SK-N-MC (cell line): ENCODE data around the gene ALOX12B.

Experiments
- EZH2 ChIP-seq: fragments of 200-600 bp; sonication (generic); IDR thresholded peaks from one replicate; pipeline ENCODE4 v1.6.1; 2017; ENCODE audit warnings: antibody characterized with exemption
- POLR2AphosphoS5 ChIP-seq: IDR thresholded peaks from 2 replicates; pipeline ENCODE4 v1.6.1; 2012; ENCODE audit warnings: mild to moderate bottlenecking, low read depth, low read length, borderline replicate concordance

- no peak for TF ChIP-seq EZH2
- TF ChIP-seq POLR2AphosphoS5, result no peak
These were observed 24.6 kb downstream of the ALOX12B start for GRCh38 chr17:8062807-8063483.
